ENCODE measurements around the gene ZNF488.

DNA sequence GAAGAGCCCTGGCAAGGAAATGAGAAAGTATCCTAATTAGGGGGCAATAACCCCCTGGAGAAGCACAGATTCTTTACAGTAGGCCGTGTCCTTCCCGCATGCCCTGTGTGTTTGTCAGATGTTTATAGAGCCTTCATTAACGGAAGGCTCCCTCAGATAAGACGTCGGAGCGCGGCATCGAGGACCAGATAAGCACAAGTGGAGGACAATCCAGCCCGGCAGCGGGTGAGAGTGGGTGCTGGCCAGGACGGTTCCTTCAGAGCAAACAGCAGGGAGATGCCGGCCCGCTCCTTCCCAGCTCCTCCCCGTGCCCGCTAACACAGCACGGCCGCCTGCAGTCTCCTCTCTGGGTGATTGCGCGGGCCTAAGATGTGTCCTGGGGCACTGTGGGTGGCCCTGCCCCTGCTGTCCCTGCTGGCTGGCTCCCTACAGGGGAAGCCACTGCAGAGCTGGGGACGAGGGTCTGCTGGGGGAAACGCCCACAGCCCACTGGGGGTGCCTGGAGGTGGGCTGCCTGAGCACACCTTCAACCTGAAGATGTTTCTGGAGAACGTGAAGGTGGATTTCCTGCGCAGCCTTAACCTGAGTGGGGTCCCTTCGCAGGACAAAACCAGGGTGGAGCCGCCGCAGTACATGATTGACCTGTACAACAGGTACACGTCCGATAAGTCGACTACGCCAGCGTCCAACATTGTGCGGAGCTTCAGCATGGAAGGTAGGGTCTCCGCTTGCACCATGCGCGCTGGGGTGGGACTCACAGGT, 61.6 kb downstream of the ZNF488 start, which contains the start of gene GDF2:
- TF ChIP-seq EP300 (IDR thresholded peaks at IDR 0.05): no peak
- no peak for TF ChIP-seq CTCF (IDR thresholded peaks at IDR 0.05)
